GM12878 (cell line): ENCODE measurements around the gene AIRE. TPM values are rescaled to one million over a fixed set of nuclear protein-coding genes. Genes with fewer than 3 reads are reported as not detected.

ENCODE experiments used
- ATAC-seq: fragments of 200-7000 bp; cut with Tn5 transposase; 3 replicates; pipeline ENCODE4 v1.9.1; 2020; ENCODE audit warnings: mild to moderate bottlenecking, moderate library complexity
- BruUV-seq: library from RNA; stranded (reverse); fragments of 400-500 nt; replicated peaks from 2 replicates; lab custom pipeline; 2021; lab: Mats Ljungman, UMichigan
- CTCF ChIA-PET: fragments of 300-600 bp; sonication (Branson Sonifier 250); formaldehyde crosslinking; extraction: SDS; loops from one replicate; lab custom pipeline; 2021; ENCODE audit warnings: inconsistent platforms; lab: Yijun Ruan, JAX
- POLR2A ChIA-PET: fragments of 350-600 bp; formaldehyde crosslinking; extraction: SDS; loops from one replicate; lab custom pipeline; 2021; ENCODE audit warnings: inconsistent platforms; lab: Charles Lee
- RAD21 ChIA-PET: fragments of 300-600 bp; sonication (Branson Sonifier 250); formaldehyde crosslinking; loops from one replicate; lab custom pipeline; 2023; ENCODE audit warnings: antibody characterized with exemption; ENCODE audit not compliant: unreplicated experiment; lab: Charles Lee
- SMC1A ChIA-PET: fragments of 300-600 bp; sonication (Branson Sonifier 250); formaldehyde crosslinking; loops from one replicate; lab custom pipeline; 2023; ENCODE audit not compliant: unreplicated experiment, uncharacterized antibody; lab: Charles Lee
- DNase-seq: peaks from one replicate; pipeline ENCODE4 v3.0.0-alpha.2; 2011; ENCODE audit warnings: low read depth, low spot score
- FAIRE-seq: peaks from 3 replicates; lab custom pipeline; 2011; peaks lifted over from hg19 to GRCh38; lab: Jason Lieb, UNC
- H2AFZ ChIP-seq: 2 replicates; pipeline ENCODE4 v1.6.0; 2011; ENCODE audit warnings: low read depth, low read length, control low read depth; ENCODE audit not compliant: control insufficient read depth
- H3K27ac ChIP-seq: 2 replicates; pipeline ENCODE4 v1.5.1; 2011; ENCODE audit warnings: control low read depth; ENCODE audit not compliant: control insufficient read depth, insufficient read depth
- H3K27me3 ChIP-seq, 2 experiments: replicated peaks in 1 of 2; 2 replicates each; pipeline versions ENCODE4 v1.6.0 to v1.6.1; 2011; ENCODE audit warnings: low read length in 1 of 2; ENCODE audit not compliant: control insufficient read depth in 2 of 2, insufficient read depth in 2 of 2
- H3K36me3 ChIP-seq, 2 experiments: 2 replicates each; pipeline ENCODE4 v1.5.1; 2011; ENCODE audit warnings: low read length in 1 of 2; ENCODE audit not compliant: control insufficient read depth in 2 of 2, insufficient read depth in 2 of 2
- H3K4me1 ChIP-seq: 2 replicates; pipeline ENCODE4 v1.6.1; 2011; ENCODE audit warnings: mild to moderate bottlenecking, low read length, moderate library complexity, mixed read lengths; ENCODE audit not compliant: control insufficient read depth, insufficient read depth
- H3K4me2 ChIP-seq: 2 replicates; pipeline ENCODE4 v1.6.0; 2011; ENCODE audit warnings: control low read depth; ENCODE audit not compliant: control insufficient read depth, insufficient read depth
- H3K4me3 ChIP-seq: fragments of 200-600 bp; sonication (generic); 2 replicates; pipeline ENCODE4 v1.5.1; 2016
- H3K79me2 ChIP-seq: 2 replicates; pipeline ENCODE4 v1.6.0; 2011; ENCODE audit warnings: low read length; ENCODE audit not compliant: control insufficient read depth, insufficient read depth
- H3K9ac ChIP-seq: 2 replicates; pipeline ENCODE4 v1.8.0; 2011; ENCODE audit warnings: low read length, control low read depth, mixed read lengths; ENCODE audit not compliant: control insufficient read depth, insufficient read depth
- H3K9me3 ChIP-seq: replicated peaks from 3 replicates; pipeline ENCODE4 v1.5.1; 2011; ENCODE audit warnings: mild to moderate bottlenecking, low read length; ENCODE audit not compliant: control insufficient read depth, insufficient read depth
- H4K20me1 ChIP-seq: 2 replicates; pipeline ENCODE4 v1.6.0; 2011; ENCODE audit not compliant: control insufficient read depth, insufficient read depth
- BMI1 ChIP-seq: fragments of 450-650 bp; IDR thresholded peaks from 2 replicates; pipeline ENCODE4 v1.6.1; 2016; ENCODE audit warnings: mild to moderate bottlenecking, moderate library complexity, borderline replicate concordance
- BRCA1 ChIP-seq: IDR thresholded peaks from 2 replicates; pipeline ENCODE4 v1.6.1; 2011; ENCODE audit warnings: low read depth, low read length, improper control_type of control experiment
- CEBPB ChIP-seq, 2 experiments: fragments of 150-350 bp in 1 of 2; IDR thresholded peaks; 2 replicates each; pipeline ENCODE4 v1.6.1; 2012 to 2014; ENCODE audit warnings: low read depth in 2 of 2, low read length in 2 of 2, borderline replicate concordance in 1 of 2, inconsistent platforms in 1 of 2
- GABPA ChIP-seq: IDR thresholded peaks from 2 replicates; pipeline ENCODE4 v1.6.1; 2014; ENCODE audit warnings: antibody characterized with exemption, low read depth, mild to moderate bottlenecking, inconsistent platforms
- GATAD2B ChIP-seq: fragments of 450-650 bp; conservative IDR thresholded peaks from 2 replicates; pipeline ENCODE4 v1.6.1; 2017; ENCODE audit warnings: low read depth, mild to moderate bottlenecking, moderate library complexity
- HDAC2 ChIP-seq: fragments of 200-600 bp; sonication (generic); IDR thresholded peaks from 2 replicates; pipeline ENCODE4 v1.6.1; 2017
- IKZF2 ChIP-seq, 2 experiments: fragments of 450-650 bp; IDR thresholded peaks; 2 replicates each; pipeline ENCODE4 v1.6.1; 2017; ENCODE audit warnings: mild to moderate bottlenecking in 2 of 2, moderate library complexity in 2 of 2
- IRF4 ChIP-seq: IDR thresholded peaks from 2 replicates; pipeline ENCODE4 v1.6.1; 2011; ENCODE audit warnings: low read depth, low read length
- KDM1A ChIP-seq: fragments of 200-600 bp; sonication (generic); IDR thresholded peaks from 2 replicates; pipeline ENCODE4 v1.6.1; 2016; ENCODE audit warnings: borderline replicate concordance
- RBBP5 ChIP-seq: fragments of 200-600 bp; sonication (generic); conservative IDR thresholded peaks from 2 replicates; pipeline ENCODE4 v1.6.1; 2016
- RCOR1 ChIP-seq: conservative IDR thresholded peaks from 2 replicates; pipeline ENCODE4 v1.6.1; 2012; ENCODE audit warnings: low read depth, low read length, improper control_type of control experiment
- TBL1XR1 ChIP-seq: IDR thresholded peaks from 2 replicates; pipeline ENCODE4 v1.6.1; 2012; ENCODE audit warnings: low read depth, low read length, improper control_type of control experiment
- TCF3 ChIP-seq: IDR thresholded peaks from 2 replicates; pipeline ENCODE4 v1.6.1; 2012; ENCODE audit warnings: low read depth, mild to moderate bottlenecking, low read length, borderline replicate concordance; ENCODE audit not compliant: insufficient read depth
- WGBS: methylation state at CpG from one replicate; pipeline ENCODE4 v1.1.6; 2016; ENCODE audit warnings: low lambda C conversion rate; ENCODE audit not compliant: insufficient replicate concordance, insufficient coverage; ENCODE audit errors: missing lambda C conversion rate; 5-methylcytosine and 5-hydroxymethylcytosine counted together
- in situ Hi-C: fragments of 300-500 bp; cut with MboI; formaldehyde crosslinking; loops from 9 replicates; pipeline ENCODE4 v1.14.3; 2018; ENCODE audit warnings: mixed read lengths
- intact Hi-C: fragments of 100-400 bp; cut with micrococcal nuclease; formaldehyde crosslinking; loops from one replicate; pipeline ENCODE4 v1.14.2; 2022; ENCODE audit not compliant: unreplicated experiment
- polyA plus RNA-seq, 11 experiments: library from polyadenylated mRNA; depleted of rRNA in 4 of 11; unstranded in 6 of 11; stranded (reverse) in 5 of 11; fragments of >200 nt; fragmentation: Nextera tagmentation in 4 of 11; fragmentation: Illumina TruSeq in 1 of 11; extraction: Ambion mirVana in 4 of 11; extraction: Trizol in 1 of 11; gene quantifications; 1 replicate in 1 of 11; 2 replicates in 10 of 11; pipeline versions ENCODE4 v1.2.1 to v1.2.3, GENCODE V29; 2011 to 2016; ENCODE audit warnings: inconsistent platforms in 2 of 11, missing spikeins in 2 of 11, low read depth in 1 of 11
- total RNA-seq, 4 experiments: library from RNA; depleted of rRNA in 3 of 4; stranded (reverse); fragments of >200 nt in 3 of 4; fragmentation: Illumina TruSeq in 1 of 4; extraction: Trizol in 1 of 4; gene quantifications; 2 replicates each; pipeline versions ENCODE4 v1.2.1 to v1.2.3, GENCODE V29; 2013 to 2021
- TF ChIP-seq, protein P1 (sequence below), 3 experiments: IDR thresholded peaks in 2 of 3; conservative IDR thresholded peaks in 1 of 3; 2 replicates each; pipeline ENCODE4 v1.5.1; 2011; ENCODE audit warnings: low read depth in 3 of 3, low read length in 3 of 3, mild to moderate bottlenecking in 3 of 3, control low read depth in 2 of 3, moderate library complexity in 2 of 3, inconsistent platforms in 1 of 3, mixed read lengths in 1 of 3; ENCODE audit not compliant: control insufficient read depth in 2 of 3, insufficient read depth in 1 of 3; ENCODE audit errors: extremely low read depth in 1 of 3
- TF ChIP-seq, protein P2 (sequence below): IDR thresholded peaks from 2 replicates; pipeline ENCODE4 v1.6.1; 2011; ENCODE audit warnings: borderline replicate concordance, low read depth, mild to moderate bottlenecking, moderate library complexity, low read length; ENCODE audit not compliant: insufficient read depth, poor library complexity, severe bottlenecking
- TF ChIP-seq, protein P3 (sequence below): IDR thresholded peaks from 2 replicates; pipeline ENCODE4 v1.6.1; 2011; ENCODE audit warnings: low read depth, low read length, improper control_type of control experiment, borderline replicate concordance
- TF ChIP-seq, protein P4 (sequence below): fragments of 450-650 bp; conservative IDR thresholded peaks from 2 replicates; pipeline ENCODE4 v1.6.1; 2017; ENCODE audit warnings: mild to moderate bottlenecking, moderate library complexity

Gene AIRE
- total and polyA plus RNA-seq, 10 of the 15 experiments (the other 5 are each of a cell fraction or from before 2014, with no cell fraction given), result 0.05 to 0.10 TPM; not detected in 8

DNA sequence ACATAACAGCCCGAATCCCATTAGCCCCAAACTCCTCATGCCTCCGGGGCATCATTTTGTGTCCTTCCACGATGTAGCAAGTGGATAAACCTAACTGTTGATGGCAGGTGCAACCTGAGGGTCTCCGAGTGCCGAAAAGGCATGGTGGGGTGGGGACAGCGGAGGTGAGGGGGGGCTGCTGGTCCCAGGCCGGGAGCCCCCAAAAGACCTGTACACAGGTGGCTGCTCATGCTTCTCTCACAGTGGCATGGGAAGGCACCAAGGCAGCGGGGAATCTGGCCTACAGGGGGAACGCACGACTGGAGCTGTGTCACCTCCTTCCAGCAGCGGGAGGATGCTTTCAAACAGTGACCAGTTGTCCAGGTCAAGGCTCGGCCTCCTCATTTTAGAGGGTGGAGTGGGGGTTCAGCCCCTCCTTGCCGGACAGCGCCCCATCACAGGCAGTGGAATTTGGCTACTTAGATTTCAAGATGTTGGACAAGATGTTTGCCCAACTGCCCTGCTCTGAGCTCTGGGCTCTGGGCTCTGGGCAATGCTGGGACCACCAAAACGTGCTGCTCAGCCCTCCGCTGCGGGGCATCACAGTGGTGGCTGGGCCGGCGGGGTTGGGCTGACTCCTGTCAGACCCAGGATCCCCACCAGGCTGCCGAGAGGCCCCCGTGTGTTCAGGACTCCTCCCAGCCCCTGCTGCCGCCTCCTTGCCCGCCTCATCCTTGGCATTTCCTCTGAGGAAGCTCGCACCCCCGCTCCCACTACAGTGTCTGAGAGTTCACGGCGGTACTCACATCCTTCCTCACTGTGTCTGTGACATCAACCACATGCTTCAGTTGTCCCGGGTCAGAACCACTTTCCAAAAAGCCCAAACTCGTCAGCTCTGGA, 31.6 kb upstream of the AIRE start:
- no peak for DNase-seq
- FAIRE-seq, result no peak
- WGBS, result 33% methylated on average over 29 of the region's 29 CpGs

More for the DNA sequence above, 31.6 kb upstream of the AIRE start:
- ChIA-PET RAD21 (no interaction called here), SMC1A (no interaction called here), CTCF (no interaction called here), POLR2A (no interaction called here)
- Histone ChIP-seq H3K79me2 (no peaks in the 10 kb centered on the region), H4K20me1 (no peaks in the 10 kb centered on the region), H3K27ac (no peak overlapping the region), H3K4me2 (no peak overlapping the region), H3K27me3 (no peaks in the 10 kb centered on the region; a peak in 1 of 4 replicates), H2AFZ (no peak overlapping the region), H3K9ac (no peak overlapping the region), H3K4me3 (no peak overlapping the region), H3K4me1 (no peaks in the 10 kb centered on the region), H3K9me3 (no peaks in the 10 kb centered on the region), H3K36me3 (no peaks in the 10 kb centered on the region)
- in situ Hi-C loops (no loop called here), intact Hi-C loops (no loop called here)
- TF ChIP-seq GABPA (no peak), TBL1XR1 (no peak), RCOR1 (no peak), KDM1A (no peak), CEBPB (IDR thresholded peaks at IDR 0.05; ENCODE audit: borderline replicate concordance in 1 of 2, low read depth in 2 of 2, low read length in 2 of 2) (no peak), BRCA1 (no peak), IKZF2 (IDR thresholded peaks at IDR 0.05) (no peak), IRF4 (no peak), BMI1 (no peak), GATAD2B (no peak), TCF3 (no peak), RBBP5 (no peak), HDAC2 (no peak)
- TF ChIP-seq, protein P1, sequence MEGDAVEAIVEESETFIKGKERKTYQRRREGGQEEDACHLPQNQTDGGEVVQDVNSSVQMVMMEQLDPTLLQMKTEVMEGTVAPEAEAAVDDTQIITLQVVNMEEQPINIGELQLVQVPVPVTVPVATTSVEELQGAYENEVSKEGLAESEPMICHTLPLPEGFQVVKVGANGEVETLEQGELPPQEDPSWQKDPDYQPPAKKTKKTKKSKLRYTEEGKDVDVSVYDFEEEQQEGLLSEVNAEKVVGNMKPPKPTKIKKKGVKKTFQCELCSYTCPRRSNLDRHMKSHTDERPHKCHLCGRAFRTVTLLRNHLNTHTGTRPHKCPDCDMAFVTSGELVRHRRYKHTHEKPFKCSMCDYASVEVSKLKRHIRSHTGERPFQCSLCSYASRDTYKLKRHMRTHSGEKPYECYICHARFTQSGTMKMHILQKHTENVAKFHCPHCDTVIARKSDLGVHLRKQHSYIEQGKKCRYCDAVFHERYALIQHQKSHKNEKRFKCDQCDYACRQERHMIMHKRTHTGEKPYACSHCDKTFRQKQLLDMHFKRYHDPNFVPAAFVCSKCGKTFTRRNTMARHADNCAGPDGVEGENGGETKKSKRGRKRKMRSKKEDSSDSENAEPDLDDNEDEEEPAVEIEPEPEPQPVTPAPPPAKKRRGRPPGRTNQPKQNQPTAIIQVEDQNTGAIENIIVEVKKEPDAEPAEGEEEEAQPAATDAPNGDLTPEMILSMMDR (IDR thresholded peaks at IDR 0.05 in 2 of 3, conservative IDR thresholded peaks at IDR 0.05 in 1 of 3; ENCODE audit: control insufficient read depth in 2 of 3, extremely low read depth in 1 of 3, insufficient read depth in 1 of 3, low read depth in 3 of 3, low read length in 3 of 3), result no peak
- TF ChIP-seq, protein P2, sequence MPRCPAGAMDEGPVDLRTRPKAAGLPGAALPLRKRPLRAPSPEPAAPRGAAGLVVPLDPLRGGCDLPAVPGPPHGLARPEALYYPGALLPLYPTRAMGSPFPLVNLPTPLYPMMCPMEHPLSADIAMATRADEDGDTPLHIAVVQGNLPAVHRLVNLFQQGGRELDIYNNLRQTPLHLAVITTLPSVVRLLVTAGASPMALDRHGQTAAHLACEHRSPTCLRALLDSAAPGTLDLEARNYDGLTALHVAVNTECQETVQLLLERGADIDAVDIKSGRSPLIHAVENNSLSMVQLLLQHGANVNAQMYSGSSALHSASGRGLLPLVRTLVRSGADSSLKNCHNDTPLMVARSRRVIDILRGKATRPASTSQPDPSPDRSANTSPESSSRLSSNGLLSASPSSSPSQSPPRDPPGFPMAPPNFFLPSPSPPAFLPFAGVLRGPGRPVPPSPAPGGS, result no peak
- TF ChIP-seq, protein P3, sequence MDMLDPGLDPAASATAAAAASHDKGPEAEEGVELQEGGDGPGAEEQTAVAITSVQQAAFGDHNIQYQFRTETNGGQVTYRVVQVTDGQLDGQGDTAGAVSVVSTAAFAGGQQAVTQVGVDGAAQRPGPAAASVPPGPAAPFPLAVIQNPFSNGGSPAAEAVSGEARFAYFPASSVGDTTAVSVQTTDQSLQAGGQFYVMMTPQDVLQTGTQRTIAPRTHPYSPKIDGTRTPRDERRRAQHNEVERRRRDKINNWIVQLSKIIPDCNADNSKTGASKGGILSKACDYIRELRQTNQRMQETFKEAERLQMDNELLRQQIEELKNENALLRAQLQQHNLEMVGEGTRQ, result no peak
- TF ChIP-seq, protein P4, sequence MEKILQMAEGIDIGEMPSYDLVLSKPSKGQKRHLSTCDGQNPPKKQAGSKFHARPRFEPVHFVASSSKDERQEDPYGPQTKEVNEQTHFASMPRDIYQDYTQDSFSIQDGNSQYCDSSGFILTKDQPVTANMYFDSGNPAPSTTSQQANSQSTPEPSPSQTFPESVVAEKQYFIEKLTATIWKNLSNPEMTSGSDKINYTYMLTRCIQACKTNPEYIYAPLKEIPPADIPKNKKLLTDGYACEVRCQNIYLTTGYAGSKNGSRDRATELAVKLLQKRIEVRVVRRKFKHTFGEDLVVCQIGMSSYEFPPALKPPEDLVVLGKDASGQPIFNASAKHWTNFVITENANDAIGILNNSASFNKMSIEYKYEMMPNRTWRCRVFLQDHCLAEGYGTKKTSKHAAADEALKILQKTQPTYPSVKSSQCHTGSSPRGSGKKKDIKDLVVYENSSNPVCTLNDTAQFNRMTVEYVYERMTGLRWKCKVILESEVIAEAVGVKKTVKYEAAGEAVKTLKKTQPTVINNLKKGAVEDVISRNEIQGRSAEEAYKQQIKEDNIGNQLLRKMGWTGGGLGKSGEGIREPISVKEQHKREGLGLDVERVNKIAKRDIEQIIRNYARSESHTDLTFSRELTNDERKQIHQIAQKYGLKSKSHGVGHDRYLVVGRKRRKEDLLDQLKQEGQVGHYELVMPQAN, result no peak
- BruUV-seq, result no TSS peak
- no peak for ATAC-seq
